Measurements from ENCODE around the gene SARDH.

The SARDH gene

DNA sequence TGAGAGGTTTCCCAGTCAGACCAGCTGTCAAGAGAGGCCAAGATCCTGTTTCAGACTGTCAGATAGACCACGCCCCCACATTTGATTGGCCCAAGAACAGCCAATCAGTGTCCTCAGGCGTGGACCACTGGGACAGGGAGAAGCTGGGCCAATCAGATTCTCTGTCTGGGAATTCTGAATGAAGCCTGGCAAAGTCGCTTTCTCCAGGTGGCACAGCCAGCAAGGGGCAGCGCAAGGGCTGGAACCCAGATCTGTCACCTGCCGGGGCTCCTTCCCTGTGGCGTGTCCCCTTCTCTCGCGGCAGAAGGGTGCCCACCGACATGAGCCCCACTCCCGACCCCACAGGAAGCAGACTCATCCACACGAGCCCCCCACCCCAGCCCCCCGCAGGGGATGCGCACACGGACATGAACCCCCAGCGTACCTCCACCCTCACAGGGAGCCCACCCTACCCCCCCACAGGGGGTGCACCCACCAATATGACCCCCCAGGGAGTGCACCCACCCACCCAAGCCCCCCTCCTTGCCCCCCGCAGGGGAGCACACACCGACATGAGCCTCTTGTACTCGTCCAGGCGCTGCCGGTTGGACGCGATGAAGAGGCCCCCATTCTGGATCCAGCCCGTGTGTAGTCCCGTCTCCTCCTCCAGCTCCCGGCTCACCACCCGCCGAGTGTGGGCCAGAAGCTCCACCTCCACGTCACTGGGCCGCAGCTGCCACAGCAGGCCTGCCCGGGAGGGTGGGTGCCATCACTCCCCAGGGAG, 6.1 kb downstream of the SARDH start:
- no peak for DNase-seq

DNA sequence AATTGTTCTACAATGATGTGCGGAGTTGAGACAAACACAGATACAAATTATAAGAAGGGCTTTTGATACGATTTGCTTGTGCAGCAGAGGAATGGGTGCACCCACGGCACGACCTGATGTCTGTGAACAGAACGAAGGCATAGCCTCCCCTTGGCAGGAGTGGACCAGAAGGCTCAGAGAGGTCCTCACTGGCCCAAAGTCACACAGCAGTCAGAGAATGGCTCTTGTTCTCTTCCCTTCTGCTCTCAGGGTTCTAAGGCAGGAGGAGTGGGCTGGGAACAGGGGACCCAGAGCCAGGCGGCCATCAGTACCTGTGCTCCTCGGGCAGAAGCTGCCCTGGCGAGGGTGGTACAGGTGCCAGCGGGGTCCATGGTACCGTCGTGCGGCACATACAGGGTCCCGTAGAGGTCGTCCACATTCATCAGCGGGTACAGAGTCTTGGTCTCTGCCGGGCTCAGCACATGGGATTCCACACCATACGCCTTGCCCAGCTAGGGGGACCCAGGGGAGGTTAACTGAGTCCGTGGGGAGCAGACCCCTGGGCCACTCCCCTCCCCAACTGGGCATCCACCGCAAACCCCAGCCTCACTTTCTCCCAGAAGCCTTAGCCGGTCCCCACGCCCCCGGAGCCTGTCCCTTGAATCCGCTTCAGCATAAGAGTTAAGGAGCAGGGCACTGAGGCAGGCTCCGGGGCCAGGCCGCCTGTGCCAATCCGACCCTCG, 7.0 kb downstream of the SARDH start:
- no peak for DNase-seq

DNA sequence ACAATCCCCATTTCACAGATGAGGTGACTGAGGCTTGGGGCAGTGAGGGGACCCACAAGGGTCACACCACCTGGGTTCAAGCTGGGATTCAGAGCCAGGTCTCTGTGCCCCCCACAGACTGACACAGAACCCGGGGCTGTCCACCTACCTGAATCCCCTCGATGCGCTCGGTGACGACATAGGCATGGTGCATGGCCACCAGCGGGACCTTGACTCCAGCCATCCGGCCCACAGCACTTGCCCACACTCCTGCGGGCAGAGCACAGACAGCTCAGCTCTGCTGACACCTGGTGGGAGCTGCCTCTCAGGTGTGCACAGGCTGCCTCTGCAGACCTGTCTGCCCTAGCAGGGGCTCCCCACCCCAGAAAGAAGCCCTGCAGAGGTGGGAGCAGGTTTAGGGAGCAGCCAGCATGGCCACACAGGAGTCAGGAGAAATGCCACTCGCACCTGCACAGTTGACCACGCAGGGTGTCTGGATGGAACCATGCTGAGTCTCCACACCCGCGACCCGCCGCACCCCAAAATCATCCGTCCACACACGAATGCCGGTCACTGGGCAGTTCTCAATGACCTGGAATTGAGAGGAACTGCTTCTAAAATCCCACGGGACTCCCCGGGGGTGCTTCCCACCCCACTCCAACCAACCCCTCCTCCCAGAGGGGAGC, 8.4 kb downstream of the SARDH start:
- DNase-seq, result no peak

DNA sequence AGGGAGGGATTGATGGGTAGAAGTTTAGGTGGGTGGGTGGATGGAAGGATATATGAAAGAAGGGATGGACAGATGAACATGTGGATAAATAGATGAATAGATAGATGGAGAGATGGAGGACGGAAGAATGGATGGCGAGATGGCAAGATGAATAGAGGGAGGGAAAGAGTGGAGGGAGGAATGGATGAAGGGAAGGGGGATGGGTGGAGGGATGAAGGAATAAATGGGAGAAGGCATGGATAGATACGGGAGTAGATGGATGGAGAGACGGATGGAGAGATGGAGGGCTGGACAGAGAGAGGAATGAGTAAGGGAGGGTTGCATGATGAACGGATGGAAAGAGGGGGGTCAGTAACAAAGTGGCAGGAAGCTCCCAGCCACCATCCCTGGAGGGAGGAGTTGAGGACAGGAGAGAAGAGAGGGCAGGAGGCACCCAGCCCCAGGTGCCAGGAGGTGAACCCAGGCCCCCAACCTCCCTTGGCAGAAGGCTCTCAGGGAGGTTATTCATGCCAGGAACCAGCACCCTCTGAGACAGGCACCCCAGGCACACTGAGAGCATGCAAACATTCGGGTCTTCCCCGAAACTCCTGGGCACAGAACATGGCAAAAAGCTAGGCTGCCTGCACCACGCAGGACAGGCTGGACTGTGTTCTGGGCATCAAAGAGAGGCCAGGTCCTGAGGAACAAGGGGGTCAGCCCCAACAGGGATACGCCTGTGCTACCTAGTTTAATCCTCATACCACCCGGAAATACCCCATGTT, 9.1 kb downstream of the SARDH start:
- no peak for DNase-seq

GRCh38 chr9:133727876-133728441, 10.2 kb downstream of the SARDH start:
- DNase-seq, result no peak

- DNase-seq, result no peak
Measured at GRCh38 chr9:133727277-133727875, 10.8 kb downstream of the SARDH start.

GRCh38 chr9:133726401-133727276, 11.5 kb downstream of the SARDH start:
- DNase-seq, result peak; percentile 70

DNA sequence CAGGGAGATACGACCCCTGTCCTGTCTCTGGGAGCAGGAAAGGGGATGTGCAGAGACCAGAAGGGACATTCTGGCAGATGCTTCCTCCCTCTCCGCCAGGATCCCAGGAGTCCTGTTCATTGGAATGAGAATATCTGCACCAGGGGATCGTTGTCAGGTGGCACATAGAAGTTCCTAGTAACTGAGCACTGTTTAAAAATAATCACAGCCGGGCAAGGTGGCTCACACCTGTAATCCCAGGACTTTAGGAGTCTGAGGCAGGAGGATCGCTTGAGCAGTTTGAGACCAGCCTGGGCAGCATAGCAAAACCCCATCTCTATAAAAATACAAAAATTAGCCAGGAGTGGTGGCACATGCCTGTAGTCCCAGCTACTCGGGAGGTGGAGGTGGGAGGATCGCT, 12.3 kb downstream of the SARDH start:
- DNase-seq, result no peak

GRCh38 chr9:133718563-133719315, 19.4 kb downstream of the SARDH start:
- no peak for DNase-seq

DNA sequence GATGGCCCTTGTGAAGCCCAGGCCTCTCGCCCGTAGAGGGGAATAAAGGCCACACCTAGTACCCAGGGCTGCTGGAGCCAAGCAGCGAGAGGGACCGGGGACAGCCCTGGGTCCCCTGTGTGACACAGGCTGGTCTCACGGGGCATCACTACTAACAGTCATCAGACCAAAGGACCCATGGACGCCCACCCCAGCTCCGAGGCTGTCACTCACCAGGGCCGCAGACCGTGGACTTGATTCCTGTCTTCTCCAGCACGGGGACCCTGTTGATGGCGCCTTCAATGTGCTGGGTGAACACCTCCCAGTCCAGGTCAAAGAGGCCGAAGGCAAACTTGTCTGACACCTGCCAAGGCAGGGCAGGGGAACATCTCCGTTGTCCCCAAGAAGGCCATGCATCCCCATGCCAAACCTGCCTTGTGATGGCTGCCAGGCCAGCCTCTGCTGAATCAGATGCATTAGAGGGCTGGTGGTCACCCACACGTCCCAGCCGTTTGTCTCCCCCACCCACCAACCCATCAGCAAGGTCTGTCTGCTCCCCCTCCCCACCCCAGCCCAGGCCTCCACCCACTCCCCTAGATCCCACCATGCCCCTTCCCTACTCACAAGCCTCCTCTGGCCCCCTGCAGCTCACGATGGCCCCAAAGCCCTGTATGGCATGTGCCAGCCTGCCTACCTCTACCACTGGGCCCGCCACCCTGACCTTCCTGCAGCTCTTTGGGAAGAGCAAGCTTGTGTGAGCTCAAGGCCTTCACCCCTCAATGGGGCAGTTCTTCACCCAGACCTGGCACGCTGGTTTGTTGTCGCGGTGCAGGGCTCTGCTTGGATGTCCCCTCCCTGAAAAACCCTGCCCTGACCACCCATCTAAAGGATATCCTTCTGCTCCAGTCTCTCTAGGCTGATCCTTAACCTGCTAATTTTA, 20.8 kb downstream of the SARDH start:
- DNase-seq, result no peak

GRCh38 chr9:133716564-133717112, 21.5 kb downstream of the SARDH start:
- no peak for DNase-seq

DNA sequence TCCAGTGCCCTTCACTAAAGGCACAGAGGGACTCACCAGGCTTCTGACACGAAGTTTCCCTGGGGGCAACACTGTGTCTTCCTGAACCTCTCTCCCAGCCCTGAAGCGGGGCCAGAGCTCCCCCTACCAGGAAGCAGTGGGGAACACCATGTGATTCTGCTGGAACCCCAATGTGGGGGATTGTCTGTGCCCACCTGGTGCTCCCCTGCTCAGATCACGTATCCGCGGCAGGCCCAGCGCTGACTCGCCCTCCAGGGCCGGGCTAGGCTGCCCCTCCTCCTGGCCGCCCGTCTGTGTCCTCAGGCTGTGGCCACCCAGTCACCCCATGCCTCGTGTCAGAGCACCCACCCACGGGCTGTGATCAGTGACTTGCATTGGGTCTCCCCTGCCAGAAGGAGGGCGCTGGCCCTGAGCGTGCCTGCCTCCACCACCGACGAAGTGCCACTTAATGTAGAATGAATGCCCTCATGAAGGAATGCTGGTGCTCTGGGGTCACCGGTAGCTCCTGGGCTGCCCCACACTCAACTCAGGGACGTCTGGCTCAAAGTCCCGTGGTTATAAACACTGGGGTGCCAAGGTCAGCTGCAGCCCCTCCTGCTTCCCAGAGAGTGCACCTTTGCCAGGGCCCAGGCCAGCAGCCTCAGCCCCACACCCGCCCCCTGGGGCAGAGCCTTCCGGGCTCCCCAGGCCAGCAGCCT, 22.1 kb downstream of the SARDH start:
- peak; percentile 46 for DNase-seq

DNA sequence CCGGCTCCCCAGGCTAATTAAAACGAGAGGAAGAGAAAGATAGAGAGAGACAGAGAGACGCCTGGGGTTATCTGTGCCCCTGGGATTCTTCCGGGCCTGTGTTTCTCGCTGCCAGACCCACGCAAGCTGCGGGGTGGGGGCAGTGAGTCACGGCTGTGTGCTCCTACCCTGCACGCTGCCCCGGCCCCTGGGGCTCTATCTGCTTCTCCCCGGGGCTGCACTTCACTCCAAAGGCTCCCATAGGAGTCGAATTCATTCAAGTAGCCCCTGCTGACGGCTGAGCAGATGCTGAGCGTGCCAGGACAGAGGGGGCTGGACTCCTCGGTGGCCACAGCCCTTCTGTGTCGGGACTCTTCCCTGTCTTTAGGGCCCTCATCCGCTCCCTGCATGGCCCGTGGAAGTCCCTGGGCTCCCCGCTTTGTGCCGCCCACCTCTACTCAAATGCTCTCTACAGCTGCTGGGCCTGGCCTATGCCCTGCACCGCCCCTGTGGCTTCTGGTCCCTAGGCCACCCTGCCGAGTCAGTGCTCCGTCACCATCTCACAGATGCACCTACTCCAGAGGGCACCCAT, 22.8 kb downstream of the SARDH start:
- no peak for DNase-seq

DNA sequence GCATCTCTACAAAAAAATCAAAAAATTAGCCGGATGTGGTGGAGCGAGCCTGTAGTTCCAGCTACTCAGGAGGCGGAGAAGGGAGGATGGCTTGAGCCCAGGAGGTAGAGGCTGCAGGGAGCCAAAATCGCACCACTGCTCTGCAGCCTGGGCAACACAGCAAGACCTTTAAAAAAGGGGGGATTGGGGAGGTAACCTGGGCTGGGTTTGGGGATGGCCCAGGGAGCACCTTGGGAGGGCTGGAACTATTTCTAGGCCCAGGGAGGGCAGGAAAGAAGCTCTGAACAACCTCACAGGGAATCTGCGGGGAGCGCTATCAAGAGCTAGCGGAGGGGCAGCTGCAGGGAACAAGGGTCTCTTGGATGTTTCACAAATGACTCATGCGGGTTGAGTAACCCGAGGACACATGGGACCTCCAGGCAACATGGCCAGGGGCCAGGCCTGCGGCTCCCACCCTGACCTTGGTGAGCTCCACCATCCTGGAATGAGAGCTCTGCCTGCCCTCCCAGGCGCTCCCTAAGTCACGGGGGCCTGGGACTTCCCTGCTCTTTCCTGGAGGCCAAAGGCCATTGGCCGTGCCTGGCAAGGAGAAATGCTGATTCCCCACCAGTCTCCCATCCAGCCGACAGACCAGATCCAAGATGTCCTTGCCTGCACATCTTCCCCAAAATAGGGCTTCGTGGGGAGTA, 23.4 kb downstream of the SARDH start:
- no peak for DNase-seq

DNA sequence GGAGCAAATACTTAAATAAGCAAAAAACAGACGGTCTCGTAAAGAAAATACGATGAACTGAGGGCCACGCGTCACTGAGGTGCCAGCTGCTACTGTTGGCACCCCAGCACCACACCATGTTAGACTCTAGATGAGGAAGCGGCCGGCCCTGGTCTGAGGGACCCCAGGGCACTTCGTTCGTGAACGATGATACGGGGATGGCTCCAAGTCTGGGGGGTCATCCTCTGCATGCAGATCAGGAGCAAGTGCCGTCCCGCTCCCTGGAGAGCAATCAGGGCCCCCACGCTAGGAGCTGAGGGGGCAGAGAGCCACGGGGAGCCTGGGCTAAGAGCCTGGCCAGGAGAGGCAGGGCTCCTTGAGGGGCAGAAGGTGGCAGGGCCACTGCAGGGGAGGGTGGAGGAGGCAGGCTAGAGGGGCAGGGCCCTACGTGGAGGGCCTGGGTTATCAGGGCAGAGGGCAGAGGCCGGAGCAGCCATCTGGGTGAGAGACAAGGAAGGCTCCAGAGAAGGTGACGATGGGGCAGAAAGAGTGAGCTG, 24.1 kb downstream of the SARDH start:
- DNase-seq, result no peak

DNA sequence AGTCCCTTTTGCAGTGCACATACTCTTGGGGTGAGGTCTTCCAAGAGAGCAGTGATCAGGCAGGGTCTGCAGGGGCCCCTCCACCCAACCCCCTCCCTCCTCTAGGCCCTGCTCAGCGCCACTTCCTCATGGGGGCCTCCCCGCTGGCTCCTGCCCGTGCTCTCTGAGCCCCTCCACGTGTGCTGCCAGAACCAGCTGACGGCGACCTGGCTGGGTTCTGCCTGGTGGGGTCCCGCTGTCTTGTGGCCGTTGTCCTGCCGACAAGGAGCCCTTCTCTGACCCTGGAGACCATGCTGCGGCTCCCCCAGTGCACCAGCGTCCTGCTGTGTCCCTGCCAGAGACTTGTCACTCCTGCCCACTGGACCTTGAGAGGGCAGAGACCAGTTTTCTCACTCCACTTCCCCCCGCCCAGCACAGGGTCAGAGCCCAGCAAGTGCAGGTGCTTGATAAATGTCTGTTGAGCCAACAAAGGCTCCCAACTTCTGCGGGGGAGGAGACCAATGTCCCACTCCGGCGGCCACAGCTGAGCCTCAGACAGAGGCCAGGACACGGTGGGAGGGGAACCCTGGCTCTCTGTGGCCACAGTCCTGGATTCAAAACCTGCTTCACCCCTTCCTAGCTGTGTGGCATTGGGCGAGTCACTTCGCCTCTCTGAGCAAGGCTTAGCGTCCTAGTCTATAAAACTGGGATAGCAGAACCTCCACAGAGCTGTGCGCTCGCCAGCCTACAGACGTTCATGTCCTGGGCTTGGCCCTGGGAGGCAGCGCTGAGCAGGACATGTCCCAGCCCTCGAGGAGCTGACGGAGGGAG, 24.8 kb downstream of the SARDH start:
- DNase-seq, result no peak
